ENCODE measurements around the gene RNF166. TPM values are rescaled to one million over a fixed set of nuclear protein-coding genes. Genes with fewer than 3 reads are reported as not detected.
A peak's percentile ranks its signal among the peaks of the same experiment; 100 is the strongest.

RNF166 gene
- total and polyA plus RNA-seq, 2 of the 13 experiments (the other 11 are each of a cell fraction or from before 2014, with no cell fraction given), result 21.4 to 23.0 TPM

DNA sequence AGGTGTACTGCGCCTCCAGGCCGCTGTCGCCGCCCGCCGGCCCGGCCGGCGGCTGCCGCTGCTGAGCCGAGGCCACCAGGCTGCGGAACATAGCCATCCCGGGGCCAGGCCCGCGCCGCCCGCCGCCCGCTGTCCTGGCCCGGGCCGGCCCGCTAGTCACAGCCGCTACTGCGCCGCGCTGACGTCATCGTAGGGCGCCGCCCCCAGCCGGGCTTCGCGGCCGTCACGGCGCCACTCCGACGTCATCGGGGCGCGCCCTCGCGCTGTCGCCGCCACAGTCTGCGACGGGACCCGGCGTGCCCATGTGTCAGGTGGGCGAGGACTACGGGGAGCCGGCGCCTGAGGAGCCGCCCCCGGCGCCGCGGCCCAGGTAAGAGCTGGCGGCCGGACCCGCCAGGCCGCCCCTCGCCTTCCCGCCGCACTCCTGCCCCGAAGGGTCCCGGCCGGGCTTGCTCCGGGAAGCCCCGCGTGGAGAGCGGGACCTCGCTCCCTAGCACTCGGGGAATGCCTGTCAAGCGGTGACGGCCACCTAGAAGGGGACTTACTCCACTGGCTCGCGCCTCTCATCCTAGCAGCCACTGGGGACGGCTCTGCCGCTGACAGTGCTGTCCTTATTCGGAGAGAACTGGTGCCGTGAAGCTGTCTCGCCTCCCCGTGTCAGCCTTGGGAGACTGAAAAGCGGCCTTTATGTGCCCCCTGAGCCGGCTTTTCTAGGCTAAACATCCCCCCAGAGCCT lies at the start of gene RNF166, which contains the start of gene CTU2 (continued):
- TF ChIP-seq, protein P1, sequence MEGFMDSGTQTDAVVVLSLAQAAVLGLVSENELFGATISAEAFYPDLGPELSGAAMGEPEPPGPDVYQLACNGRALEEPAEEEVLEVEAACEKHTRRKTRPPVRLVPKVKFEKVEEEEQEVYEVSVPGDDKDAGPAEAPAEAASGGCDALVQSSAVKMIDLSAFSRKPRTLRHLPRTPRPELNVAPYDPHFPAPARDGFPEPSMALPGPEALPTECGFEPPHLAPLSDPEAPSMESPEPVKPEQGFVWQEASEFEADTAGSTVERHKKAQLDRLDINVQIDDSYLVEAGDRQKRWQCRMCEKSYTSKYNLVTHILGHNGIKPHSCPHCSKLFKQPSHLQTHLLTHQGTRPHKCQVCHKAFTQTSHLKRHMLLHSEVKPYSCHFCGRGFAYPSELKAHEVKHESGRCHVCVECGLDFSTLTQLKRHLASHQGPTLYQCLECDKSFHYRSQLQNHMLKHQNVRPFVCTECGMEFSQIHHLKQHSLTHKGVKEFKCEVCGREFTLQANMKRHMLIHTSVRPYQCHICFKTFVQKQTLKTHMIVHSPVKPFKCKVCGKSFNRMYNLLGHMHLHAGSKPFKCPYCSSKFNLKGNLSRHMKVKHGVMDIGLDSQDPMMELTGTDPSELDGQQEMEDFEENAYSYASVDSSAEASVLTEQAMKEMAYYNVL (CRISPR knock-in tag; IDR thresholded peaks at IDR 0.05; ENCODE audit: borderline replicate concordance), result 0 out of 2 replicates have a peak, but pooled peaks have one; percentile 24
- TF ChIP-seq FOXK1 (CRISPR knock-in tag; IDR thresholded peaks at IDR 0.05; ENCODE audit: borderline replicate concordance, low read depth) (peak; percentile 95; the same call in 1 of the 2 replicates), GTF2F1 (IDR thresholded peaks at IDR 0.05; ENCODE audit: low read length) (no peak), ZFP41 (CRISPR knock-in tag; IDR thresholded peaks at IDR 0.05; ENCODE audit: borderline replicate concordance) (no peak), ZNF333 (CRISPR knock-in tag; IDR thresholded peaks at IDR 0.05; ENCODE audit: borderline replicate concordance) (peak; percentile 51; the same call in 1 of the 2 replicates), KLF12 (CRISPR knock-in tag; IDR thresholded peaks at IDR 0.05; ENCODE audit: borderline replicate concordance) (0 out of 2 replicates have a peak, but pooled peaks have one; percentile 64), ZNF44 (CRISPR knock-in tag; IDR thresholded peaks at IDR 0.05) (peak; percentile 43; the same call in 1 of the 2 replicates), NFIB (CRISPR knock-in tag; IDR thresholded peaks at IDR 0.05; ENCODE audit: borderline replicate concordance) (no peak), TGIF2 (CRISPR knock-in tag; IDR thresholded peaks at IDR 0.05) (peak; percentile 100), JUNB (CRISPR knock-in tag; IDR thresholded peaks at IDR 0.05; ENCODE audit: borderline replicate concordance) (no peak), ZNF329 (CRISPR knock-in tag; IDR thresholded peaks at IDR 0.05; ENCODE audit: low read depth) (peak; percentile 74), RBFOX2 (IDR thresholded peaks at IDR 0.05; ENCODE audit: low read depth, low read length) (peak; percentile 84), GFI1 (CRISPR knock-in tag; IDR thresholded peaks at IDR 0.05; ENCODE audit: borderline replicate concordance) (no peak; the same call in 1 of the 2 replicates), RARG (CRISPR knock-in tag; IDR thresholded peaks at IDR 0.05; ENCODE audit: low read depth) (no peak), ZNF253 (CRISPR knock-in tag; IDR thresholded peaks at IDR 0.05; ENCODE audit: borderline replicate concordance) (no peak), ZNF816 (CRISPR knock-in tag; IDR thresholded peaks at IDR 0.05; ENCODE audit: borderline replicate concordance) (no peak; the same call in 1 of the 2 replicates), AGO2 (optimal IDR thresholded peaks at IDR 0.05; ENCODE audit: low read depth, low read length) (no peak)
- TF ChIP-seq, protein P2, sequence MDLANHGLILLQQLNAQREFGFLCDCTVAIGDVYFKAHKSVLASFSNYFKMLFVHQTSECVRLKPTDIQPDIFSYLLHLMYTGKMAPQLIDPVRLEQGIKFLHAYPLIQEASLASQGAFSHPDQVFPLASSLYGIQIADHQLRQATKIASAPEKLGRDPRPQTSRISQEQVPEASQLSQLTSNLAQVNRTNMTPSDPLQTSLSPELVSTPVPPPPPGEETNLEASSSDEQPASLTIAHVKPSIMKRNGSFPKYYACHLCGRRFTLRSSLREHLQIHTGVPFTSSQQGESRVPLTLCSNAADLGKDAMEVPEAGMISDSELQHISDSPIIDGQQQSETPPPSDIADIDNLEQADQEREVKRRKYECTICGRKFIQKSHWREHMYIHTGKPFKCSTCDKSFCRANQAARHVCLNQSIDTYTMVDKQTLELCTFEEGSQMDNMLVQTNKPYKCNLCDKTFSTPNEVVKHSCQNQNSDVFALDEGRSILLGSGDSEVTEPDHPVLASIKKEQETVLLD (CRISPR knock-in tag; IDR thresholded peaks at IDR 0.05; ENCODE audit: low read depth), result peak; percentile 54; the same call in 1 of the 2 replicates
- TF ChIP-seq, protein P3, sequence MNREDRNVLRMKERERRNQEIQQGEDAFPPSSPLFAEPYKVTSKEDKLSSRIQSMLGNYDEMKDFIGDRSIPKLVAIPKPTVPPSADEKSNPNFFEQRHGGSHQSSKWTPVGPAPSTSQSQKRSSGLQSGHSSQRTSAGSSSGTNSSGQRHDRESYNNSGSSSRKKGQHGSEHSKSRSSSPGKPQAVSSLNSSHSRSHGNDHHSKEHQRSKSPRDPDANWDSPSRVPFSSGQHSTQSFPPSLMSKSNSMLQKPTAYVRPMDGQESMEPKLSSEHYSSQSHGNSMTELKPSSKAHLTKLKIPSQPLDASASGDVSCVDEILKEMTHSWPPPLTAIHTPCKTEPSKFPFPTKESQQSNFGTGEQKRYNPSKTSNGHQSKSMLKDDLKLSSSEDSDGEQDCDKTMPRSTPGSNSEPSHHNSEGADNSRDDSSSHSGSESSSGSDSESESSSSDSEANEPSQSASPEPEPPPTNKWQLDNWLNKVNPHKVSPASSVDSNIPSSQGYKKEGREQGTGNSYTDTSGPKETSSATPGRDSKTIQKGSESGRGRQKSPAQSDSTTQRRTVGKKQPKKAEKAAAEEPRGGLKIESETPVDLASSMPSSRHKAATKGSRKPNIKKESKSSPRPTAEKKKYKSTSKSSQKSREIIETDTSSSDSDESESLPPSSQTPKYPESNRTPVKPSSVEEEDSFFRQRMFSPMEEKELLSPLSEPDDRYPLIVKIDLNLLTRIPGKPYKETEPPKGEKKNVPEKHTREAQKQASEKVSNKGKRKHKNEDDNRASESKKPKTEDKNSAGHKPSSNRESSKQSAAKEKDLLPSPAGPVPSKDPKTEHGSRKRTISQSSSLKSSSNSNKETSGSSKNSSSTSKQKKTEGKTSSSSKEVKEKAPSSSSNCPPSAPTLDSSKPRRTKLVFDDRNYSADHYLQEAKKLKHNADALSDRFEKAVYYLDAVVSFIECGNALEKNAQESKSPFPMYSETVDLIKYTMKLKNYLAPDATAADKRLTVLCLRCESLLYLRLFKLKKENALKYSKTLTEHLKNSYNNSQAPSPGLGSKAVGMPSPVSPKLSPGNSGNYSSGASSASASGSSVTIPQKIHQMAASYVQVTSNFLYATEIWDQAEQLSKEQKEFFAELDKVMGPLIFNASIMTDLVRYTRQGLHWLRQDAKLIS (CRISPR knock-in tag; IDR thresholded peaks at IDR 0.05), result no peak
